HepG2 (cell line): Measurements from ENCODE around the gene ZNF865. TPM values are rescaled to one million over a fixed set of nuclear protein-coding genes. Genes with fewer than 3 reads are reported as not detected.

Source experiments
- ARID5B ChIP-seq: IDR thresholded peaks from 2 replicates; pipeline ENCODE4 v1.4.0; 2020; ENCODE audit warnings: mild to moderate bottlenecking, missing genetic modification reagents
- ISX ChIP-seq: sonication (generic); formaldehyde crosslinking; conservative IDR thresholded peaks from 2 replicates; pipeline ENCODE4 v1.5.0; 2020; ENCODE audit warnings: missing genetic modification reagents
- PCBP2 ChIP-seq: fragments of 200-400 bp; formaldehyde crosslinking; optimal IDR thresholded peaks from 2 replicates; pipeline ENCODE3; 2018; ENCODE audit warnings: low read length, low read depth; ENCODE audit not compliant: poor library complexity, severe bottlenecking
- POGZ ChIP-seq: sonication (generic); formaldehyde crosslinking; IDR thresholded peaks from 2 replicates; pipeline ENCODE4 v1.4.0; 2020; ENCODE audit warnings: mild to moderate bottlenecking, missing genetic modification reagents
- SUZ12 ChIP-seq: fragments of 150-350 bp; IDR thresholded peaks from 2 replicates; pipeline ENCODE4 v1.6.1; 2014; ENCODE audit warnings: low read depth, low read length
- WIZ ChIP-seq: sonication (generic); formaldehyde crosslinking; IDR thresholded peaks from 2 replicates; pipeline ENCODE4 v1.5.1; 2020; ENCODE audit warnings: mild to moderate bottlenecking, missing genetic modification reagents
- ZNF18 ChIP-seq: sonication (generic); formaldehyde crosslinking; IDR thresholded peaks from 2 replicates; pipeline ENCODE4 v1.8.0; 2022; ENCODE audit warnings: mild to moderate bottlenecking, missing genetic modification reagents; ENCODE audit not compliant: insufficient replicate concordance
- ZNF367 ChIP-seq: sonication (generic); formaldehyde crosslinking; IDR thresholded peaks from 2 replicates; pipeline ENCODE4 v1.4.0; 2020; ENCODE audit warnings: missing genetic modification reagents, borderline replicate concordance
- ZNF619 ChIP-seq: sonication (generic); formaldehyde crosslinking; IDR thresholded peaks from 2 replicates; pipeline ENCODE4 v1.4.0; 2020; ENCODE audit warnings: mild to moderate bottlenecking, missing genetic modification reagents
- ZSCAN12 ChIP-seq: sonication (generic); formaldehyde crosslinking; IDR thresholded peaks from 2 replicates; pipeline ENCODE4 v1.9.0; 2021; ENCODE audit warnings: mild to moderate bottlenecking, missing genetic modification reagents
- polyA plus RNA-seq, 8 experiments: library from polyadenylated mRNA; depleted of rRNA in 3 of 8; stranded (reverse) in 7 of 8; unstranded in 1 of 8; fragments of >200 nt; fragmentation: Illumina TruSeq in 4 of 8; extraction: Trizol in 4 of 8; gene quantifications; 2 replicates each; pipeline versions ENCODE4 v1.2.1 to v1.2.3, GENCODE V29; 2011 to 2016; ENCODE audit warnings: low read depth in 4 of 8, missing spikeins in 1 of 8, mixed read lengths in 1 of 8; ENCODE audit not compliant: insufficient read depth in 1 of 8
- total RNA-seq, 5 experiments: library from RNA; depleted of rRNA; stranded (reverse); fragments of >200 nt; fragmentation: Illumina TruSeq; extraction: Trizol; gene quantifications; 2 replicates each; pipeline ENCODE4 v1.2.3, GENCODE V29; 2016; ENCODE audit warnings: low read depth in 1 of 5
- TF ChIP-seq, protein P1 (sequence below): sonication (generic); formaldehyde crosslinking; IDR thresholded peaks from 2 replicates; pipeline ENCODE4; 2020; ENCODE audit warnings: missing genetic modification reagents, mild to moderate bottlenecking, borderline replicate concordance
- TF ChIP-seq, protein P2 (sequence below): sonication (generic); formaldehyde crosslinking; IDR thresholded peaks from 2 replicates; pipeline ENCODE4 v1.5.0; 2020; ENCODE audit warnings: missing genetic modification reagents
- TF ChIP-seq, protein P3 (sequence below), 2 experiments: sonication (generic) in 1 of 2; formaldehyde crosslinking in 1 of 2; IDR thresholded peaks; 2 replicates each; pipeline versions ENCODE4 v1.5.1 to v1.6.1; 2011 to 2020; ENCODE audit warnings: borderline replicate concordance in 1 of 2, low read depth in 1 of 2, low read length in 1 of 2, mild to moderate bottlenecking in 1 of 2, missing genetic modification reagents in 1 of 2, moderate library complexity in 1 of 2

Gene ZNF865
- total and polyA plus RNA-seq, 2 of the 13 experiments (the other 11 are each of a cell fraction or from before 2014, with no cell fraction given), result 0.93 to 1.0 TPM

DNA sequence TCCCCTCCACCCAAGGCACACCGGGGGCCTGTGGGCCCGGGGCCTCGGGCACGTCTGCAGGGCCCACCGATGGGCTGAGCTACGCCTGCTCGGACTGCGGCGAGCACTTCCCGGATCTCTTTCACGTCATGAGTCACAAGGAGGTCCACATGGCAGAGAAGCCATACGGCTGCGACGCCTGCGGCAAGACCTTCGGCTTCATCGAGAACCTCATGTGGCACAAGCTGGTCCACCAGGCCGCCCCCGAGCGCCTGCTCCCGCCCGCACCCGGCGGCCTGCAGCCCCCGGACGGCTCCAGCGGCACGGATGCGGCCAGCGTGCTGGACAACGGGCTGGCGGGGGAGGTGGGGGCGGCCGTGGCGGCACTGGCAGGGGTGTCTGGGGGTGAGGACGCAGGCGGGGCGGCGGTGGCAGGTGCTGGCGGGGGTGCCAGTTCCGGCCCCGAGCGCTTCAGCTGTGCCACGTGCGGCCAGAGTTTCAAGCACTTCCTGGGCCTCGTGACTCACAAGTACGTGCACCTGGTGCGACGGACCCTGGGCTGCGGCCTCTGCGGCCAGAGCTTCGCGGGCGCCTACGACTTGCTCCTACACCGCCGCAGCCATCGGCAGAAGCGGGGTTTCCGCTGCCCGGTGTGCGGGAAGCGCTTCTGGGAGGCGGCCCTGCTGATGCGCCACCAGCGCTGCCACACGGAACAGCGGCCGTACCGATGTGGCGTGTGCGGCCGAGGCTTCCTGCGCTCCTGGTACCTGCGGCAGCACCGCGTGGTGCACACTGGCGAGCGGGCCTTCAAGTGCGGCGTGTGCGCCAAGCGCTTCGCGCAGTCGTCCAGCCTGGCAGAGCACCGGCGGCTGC lies 10.3 kb downstream of the ZNF865 start (continued):
- TF ChIP-seq, protein P1, sequence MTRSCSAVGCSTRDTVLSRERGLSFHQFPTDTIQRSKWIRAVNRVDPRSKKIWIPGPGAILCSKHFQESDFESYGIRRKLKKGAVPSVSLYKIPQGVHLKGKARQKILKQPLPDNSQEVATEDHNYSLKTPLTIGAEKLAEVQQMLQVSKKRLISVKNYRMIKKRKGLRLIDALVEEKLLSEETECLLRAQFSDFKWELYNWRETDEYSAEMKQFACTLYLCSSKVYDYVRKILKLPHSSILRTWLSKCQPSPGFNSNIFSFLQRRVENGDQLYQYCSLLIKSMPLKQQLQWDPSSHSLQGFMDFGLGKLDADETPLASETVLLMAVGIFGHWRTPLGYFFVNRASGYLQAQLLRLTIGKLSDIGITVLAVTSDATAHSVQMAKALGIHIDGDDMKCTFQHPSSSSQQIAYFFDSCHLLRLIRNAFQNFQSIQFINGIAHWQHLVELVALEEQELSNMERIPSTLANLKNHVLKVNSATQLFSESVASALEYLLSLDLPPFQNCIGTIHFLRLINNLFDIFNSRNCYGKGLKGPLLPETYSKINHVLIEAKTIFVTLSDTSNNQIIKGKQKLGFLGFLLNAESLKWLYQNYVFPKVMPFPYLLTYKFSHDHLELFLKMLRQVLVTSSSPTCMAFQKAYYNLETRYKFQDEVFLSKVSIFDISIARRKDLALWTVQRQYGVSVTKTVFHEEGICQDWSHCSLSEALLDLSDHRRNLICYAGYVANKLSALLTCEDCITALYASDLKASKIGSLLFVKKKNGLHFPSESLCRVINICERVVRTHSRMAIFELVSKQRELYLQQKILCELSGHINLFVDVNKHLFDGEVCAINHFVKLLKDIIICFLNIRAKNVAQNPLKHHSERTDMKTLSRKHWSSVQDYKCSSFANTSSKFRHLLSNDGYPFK (CRISPR knock-in tag), result no peak
- no peak for TF ChIP-seq SUZ12
- TF ChIP-seq ZNF619, result no peak
- TF ChIP-seq, protein P2, sequence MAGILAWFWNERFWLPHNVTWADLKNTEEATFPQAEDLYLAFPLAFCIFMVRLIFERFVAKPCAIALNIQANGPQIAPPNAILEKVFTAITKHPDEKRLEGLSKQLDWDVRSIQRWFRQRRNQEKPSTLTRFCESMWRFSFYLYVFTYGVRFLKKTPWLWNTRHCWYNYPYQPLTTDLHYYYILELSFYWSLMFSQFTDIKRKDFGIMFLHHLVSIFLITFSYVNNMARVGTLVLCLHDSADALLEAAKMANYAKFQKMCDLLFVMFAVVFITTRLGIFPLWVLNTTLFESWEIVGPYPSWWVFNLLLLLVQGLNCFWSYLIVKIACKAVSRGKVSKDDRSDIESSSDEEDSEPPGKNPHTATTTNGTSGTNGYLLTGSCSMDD, result no peak
- TF ChIP-seq POGZ, result no peak
- no peak for TF ChIP-seq ZNF367
- no peak for TF ChIP-seq ZNF18 (CRISPR knock-in tag)
- TF ChIP-seq WIZ (CRISPR knock-in tag), result no peak
- TF ChIP-seq PCBP2, result no peak
- no peak for TF ChIP-seq ISX (CRISPR knock-in tag)
- TF ChIP-seq ZSCAN12 (CRISPR knock-in tag), result no peak
- TF ChIP-seq ARID5B (CRISPR knock-in tag), result no peak
- TF ChIP-seq, protein P3, sequence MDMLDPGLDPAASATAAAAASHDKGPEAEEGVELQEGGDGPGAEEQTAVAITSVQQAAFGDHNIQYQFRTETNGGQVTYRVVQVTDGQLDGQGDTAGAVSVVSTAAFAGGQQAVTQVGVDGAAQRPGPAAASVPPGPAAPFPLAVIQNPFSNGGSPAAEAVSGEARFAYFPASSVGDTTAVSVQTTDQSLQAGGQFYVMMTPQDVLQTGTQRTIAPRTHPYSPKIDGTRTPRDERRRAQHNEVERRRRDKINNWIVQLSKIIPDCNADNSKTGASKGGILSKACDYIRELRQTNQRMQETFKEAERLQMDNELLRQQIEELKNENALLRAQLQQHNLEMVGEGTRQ (IDR thresholded peaks at IDR 0.05; ENCODE audit: low read depth, low read length), result no peak
- TF ChIP-seq, protein P3 (CRISPR knock-in tag; IDR thresholded peaks at IDR 0.05; ENCODE audit: borderline replicate concordance), result no peak
